Brain microvascular endothelial cell (primary cell): ENCODE data around the gene CACFD1.

ENCODE experiments used
- DNase-seq: peaks from one replicate; pipeline ENCODE4 v3.0.0-alpha.2; 2020
- H3K27ac ChIP-seq: fragments of 250-450 bp; sonication (Bioruptor Pico); 2 replicates; pipeline ENCODE4 v1.5.1; 2020; ENCODE audit warnings: mild to moderate bottlenecking, moderate library complexity
- H3K27me3 ChIP-seq: fragments of 250-450 bp; sonication (Bioruptor Pico); replicated peaks from 2 replicates; pipeline ENCODE4 v1.5.1; 2020; ENCODE audit warnings: mild to moderate bottlenecking
- H3K36me3 ChIP-seq: fragments of 250-450 bp; sonication (Bioruptor Pico); replicated peaks from 2 replicates; pipeline ENCODE4 v1.5.1; 2020; ENCODE audit warnings: mild to moderate bottlenecking
- H3K4me3 ChIP-seq: 2 replicates; pipeline ENCODE4 v1.5.1; 2011; ENCODE audit warnings: low read depth, mild to moderate bottlenecking, control low read depth, low read length, moderate library complexity
- in situ Hi-C: cut with HindIII; loops from 2 replicates; pipeline ENCODE4 v1.10.0; 2017; ENCODE audit warnings: low sequenced_read_pairs, low pct_ligation_motif_present
- TF ChIP-seq, protein P1 (sequence below): IDR thresholded peaks from 2 replicates; pipeline ENCODE4 v1.5.1; 2011; ENCODE audit warnings: low read depth, mild to moderate bottlenecking, moderate library complexity, low read length, control low read depth, inconsistent platforms; ENCODE audit errors: missing control alignments

Gene CACFD1

DNA sequence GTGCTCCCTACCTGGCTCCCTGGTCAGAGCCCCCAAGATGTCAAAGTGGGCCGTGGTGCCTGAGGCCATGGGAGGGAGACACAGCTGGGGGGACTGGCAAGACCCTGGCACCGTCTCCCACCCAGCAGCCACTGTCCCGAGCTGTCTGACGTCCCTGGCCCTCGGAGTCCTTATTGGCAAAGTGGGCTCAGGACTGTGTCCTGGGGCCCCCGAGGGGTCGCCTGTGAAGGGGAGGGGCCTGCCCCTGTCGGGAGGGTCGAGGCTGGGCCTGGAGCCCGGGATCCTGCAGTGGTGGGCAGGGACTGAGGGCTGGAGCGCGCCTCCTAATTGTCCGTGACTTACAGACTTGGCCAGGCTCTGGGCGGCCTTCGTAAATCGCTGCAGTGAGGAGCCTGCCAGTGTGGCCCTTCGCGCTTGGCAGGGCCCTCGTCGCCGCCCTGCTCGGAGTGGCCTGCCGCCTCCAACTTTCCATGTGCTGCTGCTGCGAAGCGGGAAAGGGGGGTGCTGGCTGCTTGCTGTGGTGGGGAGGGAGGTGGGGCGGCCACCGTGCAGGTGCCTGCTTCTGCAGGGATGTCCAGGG is 51.2 kb downstream of the CACFD1 start:
- no peak overlapping the region for H3K27ac ChIP-seq
- no peaks in the 10 kb centered on the region for H3K36me3 ChIP-seq
- no peak for DNase-seq
- in situ Hi-C loops: no loop called here
- H3K4me3 ChIP-seq: no peak overlapping the region
- TF ChIP-seq, protein P1, sequence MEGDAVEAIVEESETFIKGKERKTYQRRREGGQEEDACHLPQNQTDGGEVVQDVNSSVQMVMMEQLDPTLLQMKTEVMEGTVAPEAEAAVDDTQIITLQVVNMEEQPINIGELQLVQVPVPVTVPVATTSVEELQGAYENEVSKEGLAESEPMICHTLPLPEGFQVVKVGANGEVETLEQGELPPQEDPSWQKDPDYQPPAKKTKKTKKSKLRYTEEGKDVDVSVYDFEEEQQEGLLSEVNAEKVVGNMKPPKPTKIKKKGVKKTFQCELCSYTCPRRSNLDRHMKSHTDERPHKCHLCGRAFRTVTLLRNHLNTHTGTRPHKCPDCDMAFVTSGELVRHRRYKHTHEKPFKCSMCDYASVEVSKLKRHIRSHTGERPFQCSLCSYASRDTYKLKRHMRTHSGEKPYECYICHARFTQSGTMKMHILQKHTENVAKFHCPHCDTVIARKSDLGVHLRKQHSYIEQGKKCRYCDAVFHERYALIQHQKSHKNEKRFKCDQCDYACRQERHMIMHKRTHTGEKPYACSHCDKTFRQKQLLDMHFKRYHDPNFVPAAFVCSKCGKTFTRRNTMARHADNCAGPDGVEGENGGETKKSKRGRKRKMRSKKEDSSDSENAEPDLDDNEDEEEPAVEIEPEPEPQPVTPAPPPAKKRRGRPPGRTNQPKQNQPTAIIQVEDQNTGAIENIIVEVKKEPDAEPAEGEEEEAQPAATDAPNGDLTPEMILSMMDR: no peak
- H3K27me3 ChIP-seq: no peaks in the 10 kb centered on the region

DNA sequence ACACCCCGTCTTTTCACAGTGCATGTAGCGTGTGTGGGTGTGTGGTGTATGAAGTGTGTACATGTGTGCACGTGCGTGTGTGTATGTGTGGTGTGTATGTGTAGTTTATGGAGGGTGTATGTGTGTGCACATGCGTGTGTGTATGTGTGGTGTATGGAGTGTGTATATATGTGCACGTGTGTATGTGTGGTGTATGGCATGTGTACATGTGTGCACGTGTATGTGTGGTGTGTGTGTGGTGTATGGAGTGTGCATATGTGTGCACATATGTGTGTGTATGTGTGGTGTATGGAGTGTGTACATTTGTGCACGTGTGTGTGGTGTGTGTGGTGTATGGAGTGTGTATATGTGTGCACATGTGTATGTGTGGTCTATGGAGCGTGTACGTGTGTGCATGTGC is 51.8 kb downstream of the CACFD1 start:
- in situ Hi-C loops: no loop called here
- TF ChIP-seq, protein P1: no peak
- no peaks in the 10 kb centered on the region for H3K36me3 ChIP-seq
- DNase-seq: no peak
- H3K4me3 ChIP-seq: no peak overlapping the region
- no peaks in the 10 kb centered on the region for H3K27me3 ChIP-seq
- H3K27ac ChIP-seq: no peak overlapping the region

DNA sequence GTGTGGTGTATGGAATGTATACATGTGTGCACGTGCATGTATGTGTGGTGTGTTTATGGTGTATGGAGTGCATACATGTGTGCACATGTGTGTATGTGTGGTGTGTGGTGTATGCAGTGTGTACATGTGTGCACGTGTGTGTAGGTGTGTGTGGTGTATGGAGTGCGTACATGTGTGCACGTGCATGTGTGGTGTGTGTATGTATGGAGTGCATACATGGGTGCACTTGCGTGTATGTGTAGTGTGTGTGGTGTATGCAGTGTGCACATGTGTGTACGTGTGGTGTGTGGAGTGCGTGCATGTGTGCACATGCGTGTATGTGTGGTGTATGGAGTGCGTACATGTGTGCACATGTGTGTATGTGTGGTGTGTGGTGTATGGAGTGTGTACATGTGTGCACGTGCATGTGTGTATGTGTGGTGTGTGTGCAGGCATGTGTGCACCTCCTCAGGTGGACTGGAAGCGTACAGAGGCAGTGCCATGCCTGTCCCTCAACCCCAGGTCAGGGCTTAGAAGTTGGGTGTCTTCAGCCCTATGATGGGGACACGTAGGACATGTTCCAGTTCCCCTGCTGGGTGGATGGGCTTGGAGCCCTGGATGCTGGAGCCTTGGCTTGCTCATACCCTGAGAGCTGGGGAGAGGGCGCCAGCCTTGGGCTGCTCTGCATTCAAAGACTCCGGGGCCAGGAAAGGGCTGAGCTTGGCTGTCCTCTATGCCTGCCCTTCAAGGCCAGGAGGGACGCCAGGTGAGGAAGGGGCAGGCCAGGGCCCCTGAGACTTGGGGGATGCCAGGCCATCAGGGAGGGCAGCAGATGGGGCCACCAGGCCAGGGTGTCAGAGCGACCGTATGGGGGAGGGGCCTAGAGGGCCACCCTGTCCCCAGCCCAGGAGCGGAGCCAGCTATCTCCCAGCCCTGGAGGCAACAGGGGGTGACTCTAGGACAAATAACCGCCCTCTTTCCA is 52.8 kb downstream of the CACFD1 start:
- H3K36me3 ChIP-seq: no peaks in the 10 kb centered on the region
- DNase-seq: no peak
- no peaks in the 10 kb centered on the region for H3K27me3 ChIP-seq
- in situ Hi-C loops: no loop called here
- TF ChIP-seq, protein P1: no peak
- no peak overlapping the region for H3K27ac ChIP-seq
- no peak overlapping the region for H3K4me3 ChIP-seq

DNA sequence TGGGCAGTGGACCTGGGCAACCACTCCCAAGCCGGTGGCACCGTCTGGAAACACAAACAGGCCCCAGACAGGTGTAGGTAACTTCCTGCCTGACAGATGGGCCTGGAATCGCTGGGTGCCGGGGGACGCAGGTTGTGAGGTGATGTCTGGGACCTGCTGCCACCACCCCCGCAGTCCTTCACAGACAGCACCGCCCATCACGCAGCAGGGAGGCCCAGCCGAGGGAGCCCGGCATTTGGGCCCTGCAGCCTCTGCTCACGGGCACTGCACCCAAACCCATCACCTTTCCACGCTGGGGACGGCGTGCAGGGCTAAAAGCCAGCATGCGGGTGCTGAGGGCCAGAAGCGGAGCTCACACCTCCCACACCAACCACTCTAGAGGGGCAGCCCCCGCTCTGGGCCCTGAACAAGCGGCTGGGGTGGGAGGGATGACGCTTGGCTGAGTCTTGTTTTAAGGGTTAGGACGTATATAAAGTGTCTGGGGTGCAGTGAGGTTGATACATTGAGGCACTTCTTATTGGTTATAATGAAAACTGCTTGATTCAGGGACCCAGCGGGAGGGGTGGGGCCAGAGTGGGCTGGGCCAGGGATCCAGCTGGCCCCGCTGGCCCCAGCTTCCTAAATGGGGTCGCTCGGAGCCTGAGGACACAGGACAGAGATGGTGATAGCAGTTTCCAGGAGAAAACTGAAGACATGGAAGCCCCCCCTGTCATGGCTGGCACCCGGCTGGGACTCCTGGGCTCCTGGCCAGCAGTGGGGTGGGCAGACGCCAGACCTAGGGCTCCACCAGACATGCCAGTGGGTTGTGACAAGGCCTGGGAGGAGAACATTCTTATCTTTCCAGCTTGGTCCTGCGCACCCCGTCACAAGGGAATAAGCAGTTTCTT is 53.7 kb downstream of the CACFD1 start:
- Histone ChIP-seq H3K27me3 (no peaks in the 10 kb centered on the region), H3K36me3 (no peaks in the 10 kb centered on the region), H3K27ac (no peak overlapping the region), H3K4me3 (no peak overlapping the region)
- in situ Hi-C loops: no loop called here
- TF ChIP-seq, protein P1: no peak
- DNase-seq: no peak

DNA sequence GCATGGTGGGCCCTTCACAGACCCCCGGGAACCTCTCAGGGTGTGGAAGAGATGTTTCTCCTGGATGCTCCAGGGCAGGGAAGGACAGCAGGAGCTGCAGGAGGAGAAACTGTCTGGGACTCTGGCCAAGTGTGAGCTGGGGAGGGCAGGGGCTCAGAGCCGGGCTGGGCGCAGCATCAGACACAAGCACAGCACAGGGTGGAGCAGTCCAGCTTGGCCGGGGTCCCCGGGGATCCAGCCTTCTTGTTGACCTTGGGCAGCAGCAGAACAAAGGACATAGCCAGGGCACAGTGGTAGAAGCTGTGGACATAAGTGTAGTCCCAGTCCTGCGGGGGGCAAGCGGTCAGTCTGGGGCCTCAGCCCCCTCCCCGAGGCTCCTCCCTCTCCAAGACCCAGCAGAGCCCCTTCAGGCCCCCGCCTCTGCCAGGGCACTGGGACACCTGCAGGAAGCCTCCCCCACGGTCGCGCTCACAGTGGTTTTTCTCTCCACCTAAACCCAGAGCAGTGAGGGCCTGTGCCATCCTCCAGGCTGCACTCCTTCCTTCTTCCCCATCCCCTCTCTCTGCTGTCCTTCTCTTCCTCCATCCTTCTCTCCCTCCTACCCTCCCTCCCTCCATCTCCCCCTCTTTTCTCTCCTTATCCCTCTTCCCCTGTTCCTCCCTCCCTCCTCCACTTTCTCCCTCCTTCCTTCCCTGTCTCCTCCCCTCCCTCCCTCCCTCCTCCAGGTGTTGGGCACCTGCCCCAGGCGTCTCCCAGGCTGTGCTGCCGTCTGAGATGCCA is 54.9 kb downstream of the CACFD1 start:
- Histone ChIP-seq H3K36me3 (no peaks in the 10 kb centered on the region), H3K27ac (no peak overlapping the region), H3K4me3 (no peak overlapping the region), H3K27me3 (no peaks in the 10 kb centered on the region)
- in situ Hi-C loops: no loop called here
- TF ChIP-seq, protein P1: no peak
- DNase-seq: no peak
